ENCODE measurements around the gene FTSJ3.

Gene FTSJ3

DNA sequence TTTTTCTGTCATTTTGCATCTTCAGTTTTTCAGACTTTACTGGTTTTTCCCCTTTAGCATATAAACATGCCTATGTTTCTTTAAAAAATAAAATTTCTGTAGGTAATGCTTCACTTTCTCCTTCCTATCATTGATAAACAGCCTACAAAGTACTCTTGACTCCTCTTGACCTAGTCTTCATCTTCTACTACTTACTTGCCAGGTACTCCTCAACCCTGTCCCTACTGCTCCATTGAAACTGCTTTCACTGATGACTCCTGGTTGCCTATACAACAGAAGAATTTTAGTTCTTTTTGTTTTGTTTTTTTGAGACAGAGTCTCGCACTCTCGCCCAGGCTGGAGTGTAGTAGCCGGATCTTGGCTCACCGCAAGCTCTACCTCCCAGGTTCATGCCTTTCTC, 46.5 kb downstream of the FTSJ3 start:
- no peak for DNase-seq

DNA sequence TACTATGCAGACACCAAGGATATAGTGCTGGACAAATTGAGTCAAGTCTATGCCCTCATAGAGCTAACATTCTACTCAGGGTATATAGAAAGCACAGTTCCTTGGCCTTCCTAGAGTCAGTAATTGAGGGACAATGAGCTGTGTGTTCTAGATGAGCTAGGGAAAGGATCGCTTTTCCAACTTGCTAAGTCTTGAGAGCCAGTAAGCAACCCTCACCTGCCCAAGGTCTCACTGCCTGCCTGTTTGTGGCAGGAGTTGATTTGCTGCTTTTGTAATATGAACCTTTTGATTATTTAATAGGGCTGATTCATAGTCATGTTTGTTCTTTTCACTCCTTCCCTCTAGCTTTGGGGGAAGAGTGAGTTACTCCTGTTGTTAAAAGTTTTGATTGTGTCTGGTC, 47.0 kb downstream of the FTSJ3 start:
- no peak for DNase-seq

DNA sequence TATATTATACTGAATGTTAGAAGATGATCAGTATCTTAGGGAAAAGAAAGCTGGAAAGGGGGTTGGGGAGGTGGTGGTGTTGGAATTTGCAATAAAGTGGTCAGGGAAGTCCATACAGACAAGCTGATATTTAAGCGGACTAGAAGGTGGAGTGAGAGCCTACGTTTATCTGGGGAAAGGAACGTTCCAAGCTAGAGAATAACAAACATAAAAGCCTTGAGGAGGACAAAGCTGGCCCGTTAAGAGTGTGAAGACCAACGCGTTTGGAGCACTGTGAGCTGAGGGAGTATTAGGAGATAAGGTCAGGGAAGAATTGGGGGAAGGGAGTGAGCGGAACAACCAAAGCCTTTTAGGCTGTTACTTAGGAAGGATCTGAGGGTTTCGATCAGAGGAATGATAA, 52.0 kb downstream of the FTSJ3 start:
- DNase-seq = no peak

GRCh38 chr17:63774969-63775265, 52.5 kb downstream of the FTSJ3 start:
- peak; percentile 36 to 48 for DNase-seq

DNA sequence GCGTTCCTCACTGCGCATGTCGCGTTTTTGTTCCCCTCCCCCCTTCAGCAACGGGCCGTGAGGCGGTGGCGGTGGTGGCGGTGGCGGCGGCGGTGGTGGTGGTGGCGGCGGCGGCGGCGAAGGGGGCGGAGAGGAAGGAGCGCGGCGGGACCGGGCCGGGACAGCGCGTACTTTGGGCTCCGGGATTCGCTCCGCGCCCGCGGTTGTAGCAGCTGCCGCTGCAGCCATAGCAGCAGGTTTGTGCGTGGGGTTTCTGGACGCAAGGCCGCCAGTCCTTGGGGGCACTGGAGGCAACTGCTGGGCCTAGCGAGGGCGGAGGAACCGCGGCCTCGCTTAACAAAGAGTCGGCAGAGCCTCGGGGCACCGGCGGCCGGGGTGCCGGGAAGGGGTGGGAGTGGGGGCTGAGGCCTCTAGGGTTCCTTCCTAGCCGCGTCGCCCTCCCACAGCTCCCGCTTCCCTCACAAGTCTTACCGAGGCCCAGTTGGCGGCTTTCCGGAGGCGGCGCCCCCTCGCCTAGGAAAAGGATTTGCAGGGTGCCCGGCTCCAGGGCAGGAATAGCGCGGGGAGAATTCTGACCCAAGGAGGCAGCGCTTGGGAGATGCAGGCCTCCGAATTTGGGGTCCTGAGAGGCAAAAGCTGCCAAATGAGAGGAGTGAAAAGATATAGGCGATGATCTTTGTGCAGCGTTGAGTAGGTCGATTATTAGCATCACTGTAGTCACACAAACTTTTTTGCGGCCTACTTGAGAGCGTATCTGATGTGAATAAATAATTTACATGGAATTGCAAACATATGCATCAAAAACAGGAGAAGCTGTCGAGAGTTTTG, 53.1 kb downstream of the FTSJ3 start, which contains the start of gene DDX42:
TSS of gene DDX42 (plus strand) at position 30 of the 828 bp plus-strand sequence. CDS start 12,880 bp downstream, outside the sequence.
- DNase-seq = no peak

- DNase-seq = peak; percentile 99
Observed at GRCh38 chr17:63773272-63774140, 54.0 kb downstream of the FTSJ3 start, which contains the start of gene CCDC47. CCDC47 (minus strand) TSS chr17:63773597; CDS start chr17:63766175, 7,422 bp downstream.

GRCh38 chr17:63772801-63773271, 54.6 kb downstream of the FTSJ3 start:
- DNase-seq = peak in 1 of 2 donors; percentile 22
